HEK293T (cell line): ENCODE data around the gene PSMC4.

Experiments used
- HDGF ChIP-seq: fragments of 450-650 bp; IDR thresholded peaks from 2 replicates; pipeline ENCODE4 v1.6.1; 2017; ENCODE audit warnings: antibody characterized with exemption, borderline replicate concordance
- LEF1 ChIP-seq: fragments of 450-650 bp; IDR thresholded peaks from 2 replicates; pipeline ENCODE4 v1.6.1; 2017; ENCODE audit warnings: mild to moderate bottlenecking, borderline replicate concordance
- SP1 ChIP-seq: fragments of 450-650 bp; IDR thresholded peaks from 2 replicates; pipeline ENCODE4 v1.6.1; 2017
- SUZ12 ChIP-seq: fragments of 450-650 bp; IDR thresholded peaks from 2 replicates; pipeline ENCODE4 v1.6.1; 2016; ENCODE audit warnings: mild to moderate bottlenecking
- TARDBP ChIP-seq: fragments of 450-650 bp; IDR thresholded peaks from 2 replicates; pipeline ENCODE4 v1.6.1; 2016
- ZNF384 ChIP-seq: fragments of 450-650 bp; IDR thresholded peaks from 2 replicates; pipeline ENCODE4 v1.6.1; 2016
- TF ChIP-seq, protein P1 (sequence below): fragments of 450-650 bp; IDR thresholded peaks from 2 replicates; pipeline ENCODE4 v1.6.1; 2016

DNA sequence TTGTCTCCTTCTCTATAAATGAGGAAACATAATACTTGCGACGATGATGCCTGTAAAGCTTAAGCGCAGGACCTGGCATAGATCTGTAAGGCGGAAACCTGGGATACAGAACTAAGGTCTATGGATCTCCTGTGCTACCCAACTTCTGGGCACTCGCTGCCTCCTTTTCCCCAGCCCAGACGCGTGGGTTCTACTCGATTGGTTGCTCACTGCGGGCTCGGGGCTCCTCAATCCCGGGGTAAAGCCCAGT lies 615 bp upstream of the PSMC4 start:
- TF ChIP-seq, protein P1, sequence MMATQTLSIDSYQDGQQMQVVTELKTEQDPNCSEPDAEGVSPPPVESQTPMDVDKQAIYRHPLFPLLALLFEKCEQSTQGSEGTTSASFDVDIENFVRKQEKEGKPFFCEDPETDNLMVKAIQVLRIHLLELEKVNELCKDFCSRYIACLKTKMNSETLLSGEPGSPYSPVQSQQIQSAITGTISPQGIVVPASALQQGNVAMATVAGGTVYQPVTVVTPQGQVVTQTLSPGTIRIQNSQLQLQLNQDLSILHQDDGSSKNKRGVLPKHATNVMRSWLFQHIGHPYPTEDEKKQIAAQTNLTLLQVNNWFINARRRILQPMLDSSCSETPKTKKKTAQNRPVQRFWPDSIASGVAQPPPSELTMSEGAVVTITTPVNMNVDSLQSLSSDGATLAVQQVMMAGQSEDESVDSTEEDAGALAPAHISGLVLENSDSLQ = no peak
- no peak for TF ChIP-seq SUZ12
- TF ChIP-seq LEF1 = no peak
- no peak for TF ChIP-seq HDGF
- TF ChIP-seq TARDBP = no peak
- TF ChIP-seq SP1 = no peak
- TF ChIP-seq ZNF384 = no peak
